ENCODE measurements around the gene CTU2.

The CTU2 gene

DNA sequence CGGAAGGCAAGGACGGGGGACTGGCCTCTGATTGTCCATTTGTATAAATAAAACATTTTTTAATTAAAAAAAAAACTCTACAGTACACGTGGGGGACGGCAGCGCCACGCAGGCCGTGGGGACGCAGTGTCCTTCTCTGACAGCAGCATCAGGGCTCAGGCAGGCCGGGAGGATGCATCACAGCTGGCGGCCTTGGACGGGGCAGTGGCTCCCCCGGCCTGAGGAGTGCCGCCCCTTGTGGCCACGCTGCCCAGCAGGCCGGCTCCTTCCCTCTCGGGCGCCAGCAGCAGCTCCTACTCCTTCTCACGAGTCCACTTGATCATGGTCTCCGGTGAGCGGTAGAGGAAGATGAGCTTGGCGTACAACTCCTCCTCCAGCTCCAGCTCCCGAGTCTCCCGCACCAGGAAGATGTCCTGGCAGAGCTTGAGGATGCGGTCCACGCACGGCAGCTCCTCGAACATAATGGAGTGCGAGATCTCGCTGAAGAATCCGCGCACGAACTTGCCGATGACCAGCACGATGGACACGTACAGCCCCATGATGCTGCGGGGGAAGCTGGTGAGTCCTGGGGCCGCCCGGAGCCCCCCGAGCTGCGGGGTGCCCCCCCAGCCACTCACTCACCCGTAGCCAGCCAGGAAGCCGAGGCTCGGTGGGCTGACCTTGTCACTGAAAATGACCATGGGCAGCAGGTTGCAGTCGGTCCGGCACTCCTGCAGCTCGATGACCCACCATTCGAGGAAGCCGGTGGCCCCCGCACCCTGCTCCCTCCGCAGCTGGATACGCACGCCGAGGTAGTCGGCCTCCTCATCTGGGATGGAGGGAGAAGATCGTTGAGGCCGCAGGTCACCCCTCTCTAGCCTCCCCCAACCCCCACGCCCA, 9.2 kb downstream of the CTU2 start:
- in situ Hi-C loops (cut with HindIII; ENCODE audit: low pct_unique_long_range_greater_than_20kb, low sequenced_read_pairs), result no loop called here
- no peak for TF ChIP-seq JUND (IDR thresholded peaks at IDR 0.05; ENCODE audit: low read depth)
- DNase-seq (ENCODE audit: low read depth in 1 of 2, low spot score in 1 of 2), result no peak

DNA sequence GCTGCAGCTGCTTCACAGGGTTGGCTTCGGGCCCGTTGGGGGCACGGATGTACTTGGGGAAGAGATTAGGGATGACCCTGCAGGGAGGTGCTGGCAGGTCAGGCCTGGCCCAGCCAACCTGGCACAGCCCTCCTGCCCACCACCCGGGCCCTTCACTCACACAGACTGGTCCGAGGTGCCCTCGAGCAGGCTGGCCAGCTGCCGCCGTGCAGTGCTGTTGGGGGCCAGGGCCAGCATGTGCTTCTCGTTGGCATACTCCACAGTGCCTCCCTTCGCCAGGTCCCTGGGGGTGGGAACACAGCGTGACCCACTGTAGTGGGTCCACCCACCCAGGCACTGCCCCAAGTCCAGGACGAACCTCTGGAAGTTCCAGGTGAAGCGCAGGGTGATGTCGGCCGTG, 9.9 kb downstream of the CTU2 start:
- in situ Hi-C loops (cut with HindIII; ENCODE audit: low pct_unique_long_range_greater_than_20kb, low sequenced_read_pairs), result no loop called here
- no peak for DNase-seq (ENCODE audit: low read depth in 1 of 2, low spot score in 1 of 2)
- TF ChIP-seq JUND (IDR thresholded peaks at IDR 0.05; ENCODE audit: low read depth), result no peak

DNA sequence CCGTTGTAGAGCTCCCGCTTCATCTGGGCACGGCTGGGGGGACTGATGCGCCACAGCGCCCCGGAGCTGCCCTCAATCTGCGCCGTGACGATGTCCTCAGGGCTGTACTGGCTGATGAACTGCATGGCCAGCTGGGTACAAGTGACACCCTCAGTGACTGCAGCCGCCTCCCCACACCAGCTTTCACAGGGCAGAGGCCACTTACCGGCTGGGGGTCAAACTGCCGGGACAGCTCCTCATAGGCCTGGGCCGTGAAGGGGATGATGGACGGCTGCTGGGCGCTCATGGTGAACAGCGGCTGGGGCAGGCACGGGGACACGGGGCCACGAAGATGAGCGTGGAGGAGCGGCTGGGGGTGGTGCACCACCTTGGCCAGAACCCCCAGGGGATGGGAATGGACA, 10.3 kb downstream of the CTU2 start:
- TF ChIP-seq JUND (IDR thresholded peaks at IDR 0.05; ENCODE audit: low read depth), result no peak
- DNase-seq (ENCODE audit: low read depth in 1 of 2, low spot score in 1 of 2), result no peak
- in situ Hi-C loops (cut with HindIII; ENCODE audit: low pct_unique_long_range_greater_than_20kb, low sequenced_read_pairs), result no loop called here

DNA sequence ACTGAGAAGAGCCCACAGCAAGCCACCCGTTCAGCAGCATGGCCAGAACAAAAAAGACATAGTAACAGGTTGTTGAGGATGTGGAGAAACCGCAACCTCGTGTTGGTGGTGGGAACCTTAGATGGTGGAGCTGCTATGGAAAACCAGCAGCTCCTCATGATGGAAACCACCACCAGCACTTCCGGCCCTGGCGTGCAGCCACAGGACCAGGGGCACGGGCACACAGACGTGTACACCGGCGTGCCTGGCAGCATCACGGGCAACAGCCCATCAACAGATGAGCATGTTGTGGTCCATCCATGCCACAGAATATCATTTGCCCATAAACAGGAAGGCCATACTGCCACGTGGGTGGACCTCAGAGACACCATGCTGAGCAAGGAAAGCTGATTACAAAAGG, 11.9 kb downstream of the CTU2 start:
- no peak for DNase-seq (ENCODE audit: low read depth in 1 of 2, low spot score in 1 of 2)
- in situ Hi-C loops (cut with HindIII; ENCODE audit: low pct_unique_long_range_greater_than_20kb, low sequenced_read_pairs), result no loop called here
- TF ChIP-seq JUND (IDR thresholded peaks at IDR 0.05; ENCODE audit: low read depth), result no peak

DNA sequence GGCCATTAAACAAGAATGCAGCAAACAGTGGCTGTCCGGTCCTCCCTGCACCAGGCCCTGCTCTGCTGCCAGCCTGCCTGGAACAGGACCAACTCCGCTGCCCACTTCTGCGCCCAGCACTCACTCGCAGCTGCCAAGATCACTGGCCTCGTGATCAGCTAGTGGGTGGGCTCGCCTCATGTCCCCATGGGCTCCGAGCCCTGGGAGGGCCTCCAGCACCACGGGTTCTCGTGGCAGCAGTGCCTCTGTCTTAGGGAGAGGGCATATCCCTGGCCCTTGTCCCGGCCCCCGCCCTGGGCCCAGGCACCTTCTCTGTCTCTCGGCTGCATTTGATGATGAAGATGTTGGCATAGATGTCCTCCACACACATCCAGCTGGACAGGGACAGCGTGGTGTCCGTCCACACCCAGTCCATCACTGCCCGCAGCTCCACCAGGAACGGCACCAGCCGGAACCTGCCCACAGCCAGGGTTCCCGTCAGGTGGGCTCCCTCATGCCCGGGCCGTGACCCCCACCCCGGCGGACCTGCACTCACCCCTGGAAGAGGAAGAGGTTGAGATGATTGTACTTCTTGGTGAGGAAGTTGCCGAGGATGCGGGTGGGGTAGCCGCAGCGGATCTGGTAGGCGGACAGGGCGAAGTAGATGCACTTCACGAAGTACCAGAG, 13.1 kb downstream of the CTU2 start:
- in situ Hi-C loops (cut with HindIII; ENCODE audit: low pct_unique_long_range_greater_than_20kb, low sequenced_read_pairs), result no loop called here
- no peak for DNase-seq (ENCODE audit: low read depth in 1 of 2, low spot score in 1 of 2)
- no peak for TF ChIP-seq JUND (IDR thresholded peaks at IDR 0.05; ENCODE audit: low read depth)

DNA sequence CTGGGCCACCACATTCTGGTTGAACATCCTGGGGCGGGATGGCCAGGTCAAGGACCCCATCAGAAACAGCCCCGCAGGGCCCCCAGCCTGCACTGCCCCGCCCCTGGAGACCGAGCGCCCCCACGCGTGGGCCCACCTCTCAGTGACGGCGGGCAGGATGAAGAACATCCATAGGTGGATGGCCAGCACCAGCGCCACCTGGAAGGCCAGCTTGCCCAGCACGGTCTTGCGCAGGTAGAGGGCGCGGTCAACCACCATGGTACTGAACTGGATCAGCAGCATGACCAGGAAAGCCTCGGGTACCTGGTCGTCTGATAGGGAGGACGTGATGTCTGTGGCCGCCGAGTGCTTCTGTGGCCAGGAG, 13.6 kb downstream of the CTU2 start:
- in situ Hi-C loops (cut with HindIII; ENCODE audit: low pct_unique_long_range_greater_than_20kb, low sequenced_read_pairs), result no loop called here
- no peak for DNase-seq (ENCODE audit: low read depth in 1 of 2, low spot score in 1 of 2)
- TF ChIP-seq JUND (IDR thresholded peaks at IDR 0.05; ENCODE audit: low read depth), result no peak

DNA sequence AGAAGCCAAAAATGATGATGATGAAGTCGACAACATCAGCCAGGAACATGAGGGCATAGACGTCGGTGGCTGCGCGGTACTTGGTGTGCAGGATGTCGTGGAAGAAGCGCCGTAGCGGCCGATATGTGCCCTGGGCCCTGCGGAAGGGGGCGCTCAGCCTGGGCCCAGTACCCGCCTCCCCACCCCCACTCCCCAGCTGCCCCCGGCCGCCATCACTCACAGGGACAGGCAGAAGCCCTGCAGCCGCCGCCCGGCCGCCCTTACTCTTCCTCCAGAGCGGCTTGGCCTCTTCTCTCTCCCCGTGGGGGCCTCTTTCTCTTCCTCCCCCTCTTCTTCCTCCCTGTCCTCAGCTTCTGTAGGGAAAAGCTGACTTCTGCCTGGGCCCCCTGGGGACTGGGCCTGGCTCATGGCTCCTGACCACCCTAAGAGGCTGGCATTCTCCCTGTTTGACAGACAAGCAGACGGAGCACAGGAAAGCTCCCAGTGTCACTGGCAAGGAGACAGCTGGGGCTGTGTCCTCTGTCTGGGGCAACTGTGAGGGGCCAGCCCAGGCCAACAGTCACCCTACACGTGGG, 14.2 kb downstream of the CTU2 start:
- no peak for DNase-seq (ENCODE audit: low read depth in 1 of 2, low spot score in 1 of 2)
- in situ Hi-C loops (cut with HindIII; ENCODE audit: low pct_unique_long_range_greater_than_20kb, low sequenced_read_pairs), result no loop called here
- TF ChIP-seq JUND (IDR thresholded peaks at IDR 0.05; ENCODE audit: low read depth), result no peak

DNA sequence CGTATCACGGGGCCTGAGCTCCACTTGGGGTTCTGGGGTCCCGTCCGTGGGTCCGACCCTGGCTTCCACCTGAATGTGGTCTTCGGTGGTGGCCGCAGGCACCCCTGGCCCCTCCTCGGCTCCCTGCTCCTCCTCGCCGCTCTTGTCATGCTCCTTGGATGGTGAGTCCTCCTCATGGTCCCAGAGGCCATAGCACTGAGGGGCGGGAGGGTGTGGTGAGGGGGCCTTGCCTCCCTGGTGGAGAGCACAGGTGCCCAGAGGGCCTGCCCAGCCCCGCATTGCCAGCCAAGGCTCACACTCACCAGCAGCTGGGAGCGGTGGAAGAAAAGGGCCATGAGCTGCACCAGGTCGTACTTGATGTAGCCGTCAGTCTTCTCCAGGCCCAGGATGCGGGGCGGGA, 14.9 kb downstream of the CTU2 start:
- in situ Hi-C loops (cut with HindIII; ENCODE audit: low pct_unique_long_range_greater_than_20kb, low sequenced_read_pairs), result no loop called here
- TF ChIP-seq JUND (IDR thresholded peaks at IDR 0.05; ENCODE audit: low read depth), result no peak
- no peak for DNase-seq (ENCODE audit: low read depth in 1 of 2, low spot score in 1 of 2)

DNA sequence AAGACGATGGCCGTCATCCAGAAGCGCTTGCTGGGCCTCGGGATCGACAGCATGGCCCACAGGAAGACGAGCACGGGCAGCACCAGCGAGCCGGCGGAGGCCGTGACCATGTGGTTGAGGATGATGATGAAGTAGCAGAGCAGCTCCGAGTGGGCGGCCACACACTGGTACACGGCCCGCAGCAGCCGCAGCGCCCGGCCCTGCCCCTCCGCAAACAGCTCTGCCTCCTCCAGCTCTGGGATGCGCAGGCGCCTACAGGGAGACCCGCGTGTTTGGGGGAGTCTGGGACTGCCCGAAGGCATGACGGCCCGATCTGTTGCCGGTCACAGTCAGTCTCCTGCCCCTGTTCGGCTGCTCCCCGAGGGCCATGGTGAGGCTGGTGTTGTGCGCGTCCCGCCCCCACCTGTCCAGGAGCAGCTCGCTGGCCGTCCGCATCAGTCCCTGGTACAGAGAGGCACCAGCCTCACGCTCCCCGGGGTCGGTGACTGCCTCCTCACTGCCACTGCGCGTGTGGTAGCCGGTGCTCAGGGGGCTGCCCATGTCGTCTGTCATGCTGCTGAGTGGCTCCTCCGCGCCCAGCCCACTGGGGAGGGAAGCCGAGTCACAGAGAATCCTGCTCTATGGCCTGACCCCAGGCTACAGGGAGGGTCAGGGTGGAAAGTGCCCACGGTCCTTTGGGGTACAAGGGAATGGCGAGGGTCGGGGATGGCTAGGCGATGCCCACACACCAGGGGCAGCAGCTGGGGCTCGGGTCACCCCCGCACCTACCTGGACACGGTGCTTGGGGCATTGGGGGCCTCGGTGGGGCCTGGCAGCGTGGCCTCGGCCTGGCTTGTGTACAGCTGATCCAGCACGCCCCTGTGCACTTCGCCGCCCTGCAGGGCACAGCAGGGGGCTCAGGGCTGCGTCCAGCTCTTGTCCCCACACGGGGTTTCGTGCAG, 15.8 kb downstream of the CTU2 start:
- TF ChIP-seq JUND (IDR thresholded peaks at IDR 0.05; ENCODE audit: low read depth), result no peak
- in situ Hi-C loops (cut with HindIII; ENCODE audit: low pct_unique_long_range_greater_than_20kb, low sequenced_read_pairs), result no loop called here
- DNase-seq (ENCODE audit: low read depth in 1 of 2, low spot score in 1 of 2), result no peak

DNA sequence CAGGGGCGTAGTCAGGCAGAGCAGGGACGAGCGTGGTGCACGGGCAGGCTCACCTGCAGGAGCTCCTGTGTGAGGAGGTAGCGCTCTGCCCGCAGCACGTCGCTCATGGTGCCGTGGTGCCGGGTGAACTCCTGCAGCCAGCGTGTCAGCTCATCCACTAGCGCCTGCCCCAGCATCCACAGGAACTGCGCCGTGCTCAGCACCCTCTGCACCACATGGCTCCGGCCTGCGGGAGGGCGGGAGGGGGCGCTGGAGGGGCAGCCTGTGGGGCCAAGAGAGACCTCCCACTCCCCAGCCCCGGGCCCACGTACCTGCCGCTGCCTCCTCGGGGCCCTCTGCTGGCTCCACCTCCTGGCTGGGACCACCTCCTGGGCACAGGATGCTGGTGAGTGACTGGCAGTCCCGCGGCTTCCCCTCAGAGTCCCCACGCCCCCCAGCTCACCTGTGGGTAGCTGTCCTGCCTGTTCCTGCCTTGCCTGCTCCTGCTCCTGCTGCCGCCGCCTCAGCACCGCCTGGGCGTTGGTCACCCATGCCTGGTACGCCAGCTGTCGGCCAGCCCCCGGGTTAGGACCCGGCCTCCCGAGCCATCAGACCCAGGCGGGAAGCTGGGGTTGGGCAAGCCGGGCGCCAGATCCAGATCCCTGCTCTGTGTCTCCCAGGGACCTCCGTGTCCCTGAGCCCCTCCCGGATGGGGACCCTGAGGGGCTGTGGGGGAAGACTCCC, 16.6 kb downstream of the CTU2 start:
- in situ Hi-C loops (cut with HindIII; ENCODE audit: low pct_unique_long_range_greater_than_20kb, low sequenced_read_pairs), result no loop called here
- no peak for TF ChIP-seq JUND (IDR thresholded peaks at IDR 0.05; ENCODE audit: low read depth)
- no peak for DNase-seq (ENCODE audit: low read depth in 1 of 2, low spot score in 1 of 2)

DNA sequence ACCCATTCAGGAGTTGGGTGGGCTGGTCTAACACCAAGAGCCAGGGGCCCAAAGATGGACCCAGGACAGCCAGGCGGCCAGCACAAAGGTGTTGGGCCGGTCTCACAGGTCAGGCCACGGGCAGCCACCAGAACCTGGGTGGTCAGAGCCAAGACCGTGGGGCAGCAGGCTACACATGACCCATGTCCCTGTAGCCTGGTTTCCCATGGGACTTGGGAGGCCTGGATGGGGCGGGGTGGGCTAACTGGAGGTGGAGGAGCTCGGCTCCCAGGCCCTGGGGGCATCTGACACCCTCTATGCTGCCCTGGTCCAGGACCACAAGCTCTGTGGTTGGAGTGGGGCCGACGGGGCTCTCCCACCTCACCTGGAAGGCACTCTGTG, 17.2 kb downstream of the CTU2 start:
- DNase-seq (ENCODE audit: low read depth in 1 of 2, low spot score in 1 of 2), result no peak
- in situ Hi-C loops (cut with HindIII; ENCODE audit: low pct_unique_long_range_greater_than_20kb, low sequenced_read_pairs), result no loop called here
- TF ChIP-seq JUND (IDR thresholded peaks at IDR 0.05; ENCODE audit: low read depth), result no peak

DNA sequence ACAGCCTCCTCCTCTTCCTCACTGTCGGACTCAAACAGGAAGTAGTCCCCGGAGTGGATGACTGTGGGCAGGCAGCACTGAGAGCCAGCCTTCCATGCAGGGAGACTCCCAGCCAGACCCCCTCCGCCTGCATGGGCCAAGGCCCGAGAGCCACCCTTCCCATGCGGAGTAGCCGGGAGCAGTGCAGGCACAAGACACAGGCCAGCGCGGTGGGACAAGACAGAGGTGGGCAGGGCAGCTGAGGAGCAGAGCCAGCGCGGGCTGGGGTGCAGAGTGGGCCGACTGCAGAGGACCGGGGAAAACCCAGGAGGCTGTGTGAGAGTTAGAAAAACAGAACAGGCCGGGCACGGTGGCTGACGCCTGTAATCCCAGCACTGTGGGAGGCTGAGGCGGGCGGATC, 17.6 kb downstream of the CTU2 start:
- DNase-seq (ENCODE audit: low read depth in 1 of 2, low spot score in 1 of 2), result no peak
- no peak for TF ChIP-seq JUND (IDR thresholded peaks at IDR 0.05; ENCODE audit: low read depth)
- in situ Hi-C loops (cut with HindIII; ENCODE audit: low pct_unique_long_range_greater_than_20kb, low sequenced_read_pairs), result no loop called here
